PC-3 (cell line): ENCODE results near the gene MACROD2. TPM values are rescaled to one million over a fixed set of nuclear protein-coding genes. Genes with fewer than 3 reads are reported as not detected.

Experiments used
- ATAC-seq: fragments of 200-7000 bp; cut with Tn5 transposase; 2 replicates; pipeline ENCODE4 v1.9.1; 2020; ENCODE audit warnings: mild to moderate bottlenecking, moderate library complexity
- BruUV-seq: library from RNA; stranded (reverse); fragments of 400-500 nt; replicated peaks from 2 replicates; lab custom pipeline; 2021; lab: Mats Ljungman, UMichigan
- CTCF ChIA-PET: fragments of 300-600 bp; sonication (Branson Sonifier 250); formaldehyde crosslinking; loops from one replicate; lab custom pipeline; 2022; ENCODE audit warnings: antibody characterized with exemption; lab: Charles Lee
- POLR2A ChIA-PET: fragments of 300-600 bp; sonication (Branson Sonifier 250); formaldehyde crosslinking; loops from one replicate; lab custom pipeline; 2022; ENCODE audit warnings: antibody characterized with exemption; ENCODE audit not compliant: unreplicated experiment; lab: Charles Lee
- DNase-seq: peaks from one replicate; pipeline ENCODE4 v3.0.0-alpha.2; 2015
- H2AFZ ChIP-seq: fragments of 300-600 bp; sonication (generic); 2 replicates; pipeline ENCODE4 v1.6.0; 2016; ENCODE audit warnings: antibody characterized with exemption, low read length
- H3F3A ChIP-seq: fragments of 300-600 bp; sonication (generic); one replicate; pipeline ENCODE4 v1.6.0; 2017; ENCODE audit warnings: antibody characterized with exemption, low read length, control low read depth, mild to moderate bottlenecking; ENCODE audit not compliant: unreplicated experiment
- H3K27ac ChIP-seq: fragments of 300-600 bp; sonication (generic); 2 replicates; pipeline ENCODE4 v1.5.1; 2016; ENCODE audit warnings: mild to moderate bottlenecking, low read length
- H3K27me3 ChIP-seq: fragments of 300-600 bp; sonication (generic); 2 replicates; pipeline ENCODE4 v1.6.1; 2016; ENCODE audit warnings: low read length, mixed read lengths
- H3K36me3 ChIP-seq: fragments of 300-600 bp; sonication (generic); 2 replicates; pipeline ENCODE4 v1.6.1; 2016; ENCODE audit warnings: low read depth, mixed run types, low read length, mixed read lengths
- H3K4me1 ChIP-seq: fragments of 300-600 bp; sonication (generic); 2 replicates; pipeline ENCODE4 v1.5.1; 2016; ENCODE audit warnings: low read length; ENCODE audit not compliant: insufficient read depth
- H3K4me2 ChIP-seq: fragments of 300-600 bp; sonication (generic); 2 replicates; pipeline ENCODE4 v1.6.0; 2016; ENCODE audit warnings: low read length
- H3K4me3 ChIP-seq: fragments of 300-600 bp; sonication (generic); 2 replicates; pipeline ENCODE4 v1.5.1; 2016; ENCODE audit warnings: mild to moderate bottlenecking, low read length, mixed read lengths
- H3K79me2 ChIP-seq: fragments of 300-600 bp; sonication (generic); 2 replicates; pipeline ENCODE4 v1.6.1; 2017; ENCODE audit warnings: low read length, mixed read lengths
- H3K9ac ChIP-seq: fragments of 300-600 bp; sonication (generic); 2 replicates; pipeline ENCODE4 v1.6.0; 2016; ENCODE audit warnings: mild to moderate bottlenecking, low read length
- H3K9me2 ChIP-seq: fragments of 300-600 bp; sonication (generic); replicated peaks from 2 replicates; pipeline ENCODE4 v1.6.1; 2016; ENCODE audit warnings: mixed run types, low read length, mixed read lengths
- H3K9me3 ChIP-seq: fragments of 300-600 bp; sonication (generic); 2 replicates; pipeline ENCODE4 v1.6.1; 2016; ENCODE audit warnings: low read length, mixed read lengths
- H4K20me1 ChIP-seq: fragments of 300-600 bp; sonication (generic); 2 replicates; pipeline ENCODE4 v1.6.1; 2016; ENCODE audit warnings: low read length, mixed read lengths
- EZH2 ChIP-seq: fragments of 300-600 bp; sonication (generic); IDR thresholded peaks from one replicate; pipeline ENCODE4 v1.6.1; 2017; ENCODE audit warnings: antibody characterized with exemption, mild to moderate bottlenecking, low read length; ENCODE audit not compliant: unreplicated experiment
- EZH2phosphoT487 ChIP-seq: fragments of 300-600 bp; sonication (generic); IDR thresholded peaks from 2 replicates; pipeline ENCODE4 v1.6.1; 2018; ENCODE audit warnings: mild to moderate bottlenecking, antibody characterized with exemption, low read length, borderline replicate concordance
- intact Hi-C: fragments of 100-400 bp; cut with micrococcal nuclease; formaldehyde crosslinking; loops from 2 replicates; pipeline ENCODE4 v1.9.0; 2023
- total RNA-seq: library from RNA; depleted of rRNA; stranded (reverse); fragments of >200 nt; gene quantifications from 2 replicates; pipeline ENCODE4 v1.2.3, GENCODE V29; 2014
- TF ChIP-seq, protein P1 (sequence below): fragments of 300-600 bp; sonication (generic); conservative IDR thresholded peaks from 2 replicates; pipeline ENCODE4 v1.5.1; 2017; ENCODE audit warnings: antibody characterized with exemption, low read depth, mild to moderate bottlenecking, low read length

Gene MACROD2
- total RNA-seq, 1 experiment from 2014 or later: 3.1 TPM

DNA sequence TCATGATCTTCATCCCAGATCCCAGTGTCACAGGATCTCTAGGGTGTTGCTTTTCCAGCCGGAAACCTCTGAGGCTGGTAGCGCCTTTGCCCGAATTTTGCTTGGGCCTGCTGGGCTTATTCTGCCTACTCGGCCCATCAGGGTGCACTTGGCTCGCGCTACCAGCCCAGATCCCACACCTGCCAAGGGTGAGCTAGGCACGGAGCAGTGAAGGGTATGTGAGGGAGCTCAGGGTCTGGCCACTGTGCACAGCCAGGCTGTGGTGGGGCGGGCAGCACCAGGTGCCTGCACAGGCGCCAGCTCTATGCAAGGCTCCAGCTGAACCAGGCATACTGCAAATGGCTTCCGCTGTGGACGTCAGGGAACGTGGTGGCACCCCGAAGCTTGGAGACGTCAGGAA lies 1035.5 kb downstream of the MACROD2 start:
- no TSS peak for BruUV-seq
- H3K27me3 ChIP-seq: no peaks in the 10 kb centered on the region
- no peak overlapping the region for H2AFZ ChIP-seq
- DNase-seq (no peak), ATAC-seq (no peak)
- H3K4me1 ChIP-seq: no peaks in the 10 kb centered on the region
- ChIA-PET POLR2A (no interaction called here), CTCF (no interaction called here)
- H3K9me2 ChIP-seq: no peaks in the 10 kb centered on the region
- H3K4me3 ChIP-seq: no peak overlapping the region
- no peaks in the 10 kb centered on the region for H3K9me3 ChIP-seq
- H3F3A ChIP-seq: no peaks in the 10 kb centered on the region
- no peak overlapping the region for H3K27ac ChIP-seq
- TF ChIP-seq EZH2 (no peak), EZH2phosphoT487 (no peak)
- TF ChIP-seq, protein P1, sequence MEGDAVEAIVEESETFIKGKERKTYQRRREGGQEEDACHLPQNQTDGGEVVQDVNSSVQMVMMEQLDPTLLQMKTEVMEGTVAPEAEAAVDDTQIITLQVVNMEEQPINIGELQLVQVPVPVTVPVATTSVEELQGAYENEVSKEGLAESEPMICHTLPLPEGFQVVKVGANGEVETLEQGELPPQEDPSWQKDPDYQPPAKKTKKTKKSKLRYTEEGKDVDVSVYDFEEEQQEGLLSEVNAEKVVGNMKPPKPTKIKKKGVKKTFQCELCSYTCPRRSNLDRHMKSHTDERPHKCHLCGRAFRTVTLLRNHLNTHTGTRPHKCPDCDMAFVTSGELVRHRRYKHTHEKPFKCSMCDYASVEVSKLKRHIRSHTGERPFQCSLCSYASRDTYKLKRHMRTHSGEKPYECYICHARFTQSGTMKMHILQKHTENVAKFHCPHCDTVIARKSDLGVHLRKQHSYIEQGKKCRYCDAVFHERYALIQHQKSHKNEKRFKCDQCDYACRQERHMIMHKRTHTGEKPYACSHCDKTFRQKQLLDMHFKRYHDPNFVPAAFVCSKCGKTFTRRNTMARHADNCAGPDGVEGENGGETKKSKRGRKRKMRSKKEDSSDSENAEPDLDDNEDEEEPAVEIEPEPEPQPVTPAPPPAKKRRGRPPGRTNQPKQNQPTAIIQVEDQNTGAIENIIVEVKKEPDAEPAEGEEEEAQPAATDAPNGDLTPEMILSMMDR: no peak
- no peaks in the 10 kb centered on the region for H4K20me1 ChIP-seq
- no peak overlapping the region for H3K9ac ChIP-seq
- intact Hi-C loops: no loop called here
- no peak overlapping the region for H3K4me2 ChIP-seq
- H3K36me3 ChIP-seq: no peaks in the 10 kb centered on the region
- H3K79me2 ChIP-seq: no peaks in the 10 kb centered on the region

- no peaks in the 10 kb centered on the region for H3K4me1 ChIP-seq
- ChIA-PET CTCF (no interaction called here), POLR2A (no interaction called here)
- no peak for DNase-seq
- no peaks in the 10 kb centered on the region for H3K9me3 ChIP-seq
- H3K4me3 ChIP-seq: no peak overlapping the region
- H3K9me2 ChIP-seq: no peaks in the 10 kb centered on the region
- intact Hi-C loops: no loop called here
- no peaks in the 10 kb centered on the region for H3K79me2 ChIP-seq
- ATAC-seq: no peak
- H3K9ac ChIP-seq: no peak overlapping the region
- no peak for TF ChIP-seq EZH2phosphoT487
- TF ChIP-seq EZH2: no peak
- TF ChIP-seq, protein P1: no peak
- H3K27me3 ChIP-seq: no peaks in the 10 kb centered on the region
- no peaks in the 10 kb centered on the region for H3K36me3 ChIP-seq
- H4K20me1 ChIP-seq: no peaks in the 10 kb centered on the region
- H3K4me2 ChIP-seq: no peak overlapping the region
- no peak overlapping the region for H3K27ac ChIP-seq
- no peaks in the 10 kb centered on the region for H3F3A ChIP-seq
- H2AFZ ChIP-seq: no peak overlapping the region
- no TSS peak for BruUV-seq
Observed at GRCh38 chr20:15031546-15032351, 1036.4 kb downstream of the MACROD2 start.

DNA sequence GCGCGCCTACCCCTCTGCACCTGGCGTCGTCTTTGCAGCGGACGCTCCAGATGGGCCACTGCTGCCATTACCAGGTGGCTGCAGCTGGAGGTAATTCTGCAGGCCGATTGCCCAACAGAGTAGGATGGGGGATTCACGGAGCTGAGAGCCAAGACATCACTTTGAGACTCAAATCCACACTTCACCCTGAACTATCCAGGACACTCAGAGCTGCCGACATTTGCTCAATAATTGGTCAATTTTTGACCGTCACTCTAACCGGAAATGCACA lies 1037.0 kb downstream of the MACROD2 start:
- no peak for DNase-seq
- TF ChIP-seq, protein P1: no peak
- TF ChIP-seq EZH2 (no peak), EZH2phosphoT487 (no peak)
- H2AFZ ChIP-seq: no peak overlapping the region
- H3F3A ChIP-seq: no peaks in the 10 kb centered on the region
- ChIA-PET POLR2A (no interaction called here), CTCF (no interaction called here)
- no peaks in the 10 kb centered on the region for H4K20me1 ChIP-seq
- no TSS peak for BruUV-seq
- no peaks in the 10 kb centered on the region for H3K36me3 ChIP-seq
- no peaks in the 10 kb centered on the region for H3K79me2 ChIP-seq
- intact Hi-C loops: no loop called here
- no peak overlapping the region for H3K27ac ChIP-seq
- H3K9me2 ChIP-seq: no peaks in the 10 kb centered on the region
- no peaks in the 10 kb centered on the region for H3K9me3 ChIP-seq
- no peak overlapping the region for H3K9ac ChIP-seq
- no peak for ATAC-seq
- H3K4me1 ChIP-seq: no peaks in the 10 kb centered on the region
- H3K4me2 ChIP-seq: no peak overlapping the region
- H3K4me3 ChIP-seq: no peak overlapping the region
- H3K27me3 ChIP-seq: no peaks in the 10 kb centered on the region
